ENCODE results near the gene BCL11B. TPM values are rescaled to one million over a fixed set of nuclear protein-coding genes. Genes with fewer than 3 reads are reported as not detected.
"Not testable (repeated sequence)": the region's sequence is repeated elsewhere in the genome, so short reads cannot be mapped to it uniquely, and the experiment has no call there.

BCL11B gene
- total RNA-seq, 1 experiment from 2014 or later = 3.2 TPM

GRCh38 chr14:99241325-99242010, 30.5 kb downstream of the BCL11B start:
- no peak for DNase-seq (ENCODE audit: low spot score)

- no peak for DNase-seq (ENCODE audit: low spot score)
These were observed 31.2 kb downstream of the BCL11B start for GRCh38 chr14:99240627-99241324.

GRCh38 chr14:99239661-99240092, 32.3 kb downstream of the BCL11B start:
- DNase-seq (ENCODE audit: low spot score) = peak; percentile 12

DNA sequence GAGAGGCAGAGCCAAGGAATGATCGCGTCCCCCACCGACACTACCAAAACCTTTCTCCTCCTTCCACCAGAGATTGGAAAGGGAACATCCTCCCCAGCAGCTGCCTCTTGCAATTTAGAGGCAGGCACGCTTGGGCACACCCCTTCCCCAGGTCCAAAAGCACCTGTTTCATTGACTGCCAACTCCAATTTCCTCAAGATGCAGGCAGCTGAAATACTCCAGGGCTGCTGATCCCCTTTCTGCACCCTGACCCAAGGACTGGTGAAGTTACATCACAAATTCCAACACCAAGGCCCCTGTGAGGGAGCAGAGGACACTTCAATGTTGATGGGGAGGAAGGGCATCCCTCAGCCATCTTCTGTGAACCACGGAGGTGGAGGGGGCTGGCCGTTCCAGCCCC, 33.8 kb downstream of the BCL11B start:
- no peak for DNase-seq (ENCODE audit: low spot score)

DNA sequence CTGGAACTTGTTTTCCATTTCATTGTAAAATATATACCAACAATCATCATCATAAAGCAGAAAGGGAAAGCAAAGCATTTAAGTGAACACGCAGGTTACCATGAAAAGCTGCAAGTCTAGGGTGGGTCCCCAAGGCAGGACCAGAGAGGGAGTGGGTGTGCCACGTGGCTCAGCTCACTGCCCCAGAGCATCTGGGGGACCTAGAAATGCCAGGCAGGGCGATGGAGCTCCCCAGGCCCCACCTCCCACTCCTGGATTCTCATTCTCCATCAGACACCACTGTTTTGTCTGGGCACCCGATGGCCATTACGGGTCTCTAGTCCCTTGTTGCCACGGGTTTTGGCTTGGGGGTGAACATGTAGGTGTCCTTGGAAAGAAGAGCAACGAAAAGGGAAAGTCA, 34.7 kb downstream of the BCL11B start:
- no peak for DNase-seq (ENCODE audit: low spot score)

- DNase-seq (ENCODE audit: low spot score) = no peak
These were observed 35.4 kb downstream of the BCL11B start for GRCh38 chr14:99236386-99237138.

- no peak for DNase-seq (ENCODE audit: low spot score)
These were observed 36.2 kb downstream of the BCL11B start for GRCh38 chr14:99235582-99236320.

DNA sequence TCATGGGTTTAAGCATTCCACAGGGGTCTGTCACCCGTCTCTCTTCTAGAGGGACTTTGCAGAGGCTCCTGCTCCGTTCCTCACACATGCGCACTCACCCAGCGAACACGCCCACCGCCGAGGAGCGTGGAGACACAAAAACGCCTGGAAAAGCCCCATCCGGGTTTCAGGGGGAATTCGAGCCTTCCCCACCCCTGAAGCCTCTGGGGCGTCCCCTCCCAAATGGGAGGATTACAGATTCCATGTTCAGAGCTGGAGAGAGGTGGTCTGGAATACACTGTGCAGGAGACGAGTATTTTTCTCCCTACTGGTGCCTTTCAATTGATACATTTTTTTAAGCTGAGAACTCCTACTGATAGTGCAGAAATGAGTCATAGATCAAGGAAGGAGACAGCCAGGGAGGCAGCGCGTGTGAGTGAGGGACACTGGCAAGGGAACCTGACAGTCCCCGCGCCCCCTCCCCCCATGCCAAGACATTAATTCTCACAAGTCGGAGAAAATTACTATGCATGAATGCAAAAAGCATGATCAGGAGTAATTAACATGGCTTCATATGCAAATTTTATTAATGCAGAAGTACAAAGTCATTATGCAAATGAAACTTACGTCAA, 36.9 kb downstream of the BCL11B start:
- no peak for DNase-seq (ENCODE audit: low spot score)

DNA sequence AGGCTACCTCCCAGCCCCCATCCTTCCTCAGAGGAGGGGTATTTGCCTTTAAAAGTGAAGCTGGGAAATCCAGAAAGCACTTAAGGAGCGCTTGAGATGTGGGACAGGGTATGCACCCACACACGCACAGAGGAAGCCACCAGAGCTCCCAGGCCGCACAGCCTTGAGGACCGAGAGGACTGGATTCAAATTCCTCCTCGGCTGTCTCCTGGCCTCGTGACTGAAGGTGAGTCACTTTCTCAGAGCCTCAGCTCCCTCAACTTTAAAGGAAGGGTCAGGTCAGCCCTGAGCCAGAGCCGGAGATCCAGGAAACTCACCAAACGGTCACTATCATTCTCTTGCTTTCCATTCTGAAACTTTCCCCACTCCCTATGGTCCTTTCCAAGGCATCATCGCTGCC, 37.6 kb downstream of the BCL11B start:
- no peak for DNase-seq (ENCODE audit: low spot score)

DNA sequence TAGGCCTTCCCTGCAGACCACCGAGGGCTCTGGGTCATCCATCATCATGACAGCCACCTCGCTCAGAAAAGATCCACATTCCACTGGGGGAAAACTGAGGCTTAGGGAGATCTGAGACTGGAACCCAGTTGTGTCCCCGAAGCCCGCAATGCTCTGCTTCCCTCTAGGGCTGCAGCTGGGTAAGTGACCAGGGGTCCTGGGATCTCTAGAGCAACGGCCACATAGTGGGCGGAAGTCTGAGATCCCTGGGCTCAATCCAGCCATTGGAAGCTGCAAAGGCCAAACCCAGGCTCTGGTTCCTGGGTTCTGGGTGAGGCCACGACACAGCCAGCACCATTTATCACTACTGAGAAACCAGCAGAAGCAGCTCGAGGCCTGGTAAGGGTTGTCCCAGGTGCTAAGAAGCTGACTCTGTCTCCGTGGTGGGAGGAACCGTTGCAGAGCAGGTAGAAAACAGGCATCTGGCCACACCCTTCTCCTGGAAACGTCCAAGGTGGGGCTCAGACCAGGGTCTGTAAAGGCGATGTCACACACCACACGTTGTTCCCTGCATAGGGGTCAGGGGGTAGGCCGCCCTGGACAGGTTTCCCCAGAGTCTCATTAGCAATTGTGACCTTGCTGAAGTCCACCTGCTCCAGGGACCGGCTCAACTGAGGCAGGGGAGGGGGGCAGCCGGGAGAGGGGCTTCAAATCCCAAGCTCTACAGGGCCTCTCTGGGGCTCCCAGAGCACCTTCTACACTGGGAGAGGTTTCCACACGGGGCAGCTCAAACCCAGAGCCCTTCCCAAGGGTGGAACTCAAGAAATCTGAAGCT, 38.6 kb downstream of the BCL11B start:
- DNase-seq (ENCODE audit: low spot score) = no peak

DNA sequence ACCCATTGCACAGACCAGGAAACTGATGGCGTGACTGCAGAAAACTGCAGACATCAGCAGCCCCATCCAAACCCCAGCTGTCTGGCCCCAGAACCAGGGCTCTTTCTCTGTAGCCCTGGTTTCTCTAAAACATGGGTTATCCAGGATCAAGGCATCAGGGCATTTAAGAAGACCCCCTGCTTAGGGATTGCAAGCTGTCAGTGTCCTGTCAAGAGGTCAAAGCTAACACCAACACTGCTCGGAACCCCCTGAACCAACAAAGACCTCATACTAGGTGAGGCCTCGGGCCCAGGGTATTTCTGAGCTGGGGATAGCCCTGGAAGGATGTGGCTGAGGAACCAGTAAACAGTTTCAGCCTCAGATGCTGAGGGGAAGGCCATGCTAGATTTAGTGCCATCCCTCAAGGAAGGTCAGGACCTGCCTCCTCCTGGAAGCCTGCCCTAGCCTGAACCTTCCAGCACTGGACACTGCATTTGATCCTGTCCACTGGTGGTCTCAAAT, 39.2 kb downstream of the BCL11B start:
- no peak for DNase-seq (ENCODE audit: low spot score)

DNA sequence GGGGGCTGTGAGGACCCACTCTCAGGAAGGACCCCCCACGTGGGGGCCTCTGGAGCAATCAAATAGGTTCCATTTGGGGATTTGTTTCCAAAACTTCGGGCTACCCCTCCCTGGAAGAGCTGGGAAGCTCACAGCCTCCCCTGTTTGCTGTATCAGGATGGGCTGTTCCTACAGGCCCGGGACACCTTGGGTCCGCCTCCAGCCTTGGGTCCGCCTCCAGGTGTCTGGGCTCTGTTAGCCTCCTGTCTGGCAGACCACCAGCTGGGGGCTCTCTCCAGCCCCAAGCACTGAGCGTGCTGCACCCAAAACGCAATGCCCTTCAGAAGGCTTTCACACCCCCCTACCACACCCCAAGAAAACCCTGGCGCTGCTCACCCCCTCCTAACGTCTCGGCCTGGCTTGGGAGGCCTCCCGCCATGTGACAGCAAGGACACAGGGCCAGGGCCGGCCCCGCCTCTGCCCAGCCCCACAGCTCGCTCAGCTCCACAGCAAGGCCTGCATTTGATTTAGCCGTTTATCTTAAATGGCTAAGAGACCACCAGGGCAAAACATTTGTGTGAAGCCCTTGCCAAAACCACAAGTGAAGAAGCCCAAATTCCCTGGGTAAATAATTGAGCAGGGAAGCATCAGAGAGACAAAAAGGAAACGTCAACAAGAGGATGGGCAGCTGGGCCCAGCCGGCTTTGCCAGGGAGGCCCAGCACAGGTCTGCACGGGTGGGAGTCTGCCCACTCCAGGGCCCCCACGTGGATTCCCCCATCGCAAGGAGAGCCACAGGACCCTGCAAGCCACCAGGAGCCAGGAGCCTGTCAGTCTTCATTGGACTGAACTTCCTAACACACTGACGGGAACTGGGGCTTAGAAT, 39.9 kb downstream of the BCL11B start:
- DNase-seq (ENCODE audit: low spot score) = no peak

- DNase-seq (ENCODE audit: low spot score) = no peak
These were observed 40.7 kb downstream of the BCL11B start for GRCh38 chr14:99231161-99231849.

DNA sequence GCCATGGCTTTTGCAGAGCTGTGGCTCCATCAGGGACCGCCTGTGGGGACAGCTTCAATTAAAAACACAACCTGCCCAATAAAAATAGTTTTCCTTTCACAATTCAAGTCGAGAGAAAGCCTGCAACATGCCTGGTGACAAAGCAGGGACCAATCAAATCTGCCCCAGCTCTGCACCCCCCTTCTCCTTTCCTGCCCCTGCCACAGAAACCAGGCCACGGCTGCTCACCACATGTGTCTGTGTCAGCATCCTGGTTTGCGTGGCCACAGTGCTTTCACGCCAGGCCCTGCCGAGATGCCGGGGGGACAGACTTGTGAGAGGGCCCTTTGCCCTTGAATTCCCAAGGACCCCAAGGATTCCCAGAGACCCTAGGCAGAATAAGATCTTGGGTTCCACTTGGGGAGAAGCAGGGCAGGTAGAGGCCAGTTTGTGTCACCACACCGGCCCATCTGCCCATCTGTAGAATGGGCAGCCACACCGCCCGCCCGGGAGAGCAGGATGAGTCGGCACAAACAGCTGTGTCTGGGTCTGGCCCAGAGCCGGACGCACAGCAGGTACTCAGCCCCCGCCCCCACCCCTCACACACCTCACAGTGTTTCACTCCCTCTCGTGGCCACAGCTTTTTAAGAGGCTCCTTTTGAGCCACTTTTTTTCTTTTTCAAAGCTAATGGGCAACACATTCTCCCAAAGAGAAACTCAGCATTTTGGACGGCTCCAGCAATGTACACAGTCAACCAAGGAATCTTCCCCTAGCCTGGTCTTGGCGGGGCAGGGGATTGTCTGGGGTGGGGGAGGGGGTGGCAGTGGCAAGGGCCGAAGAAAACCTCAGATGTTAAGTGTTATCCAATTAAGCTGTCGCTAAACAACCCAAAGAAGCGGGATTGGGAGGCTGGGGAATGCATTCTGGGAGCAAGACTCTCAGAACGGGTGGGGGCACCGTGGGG, 41.5 kb downstream of the BCL11B start:
- no peak for DNase-seq (ENCODE audit: low spot score)

- DNase-seq (ENCODE audit: low spot score) = no peak
These were observed 42.3 kb downstream of the BCL11B start for GRCh38 chr14:99229654-99230207.

- not testable (repeated sequence) for DNase-seq (ENCODE audit: low spot score)
These were observed 43.2 kb downstream of the BCL11B start for GRCh38 chr14:99228760-99229159.

GRCh38 chr14:99226687-99227086, 45.3 kb downstream of the BCL11B start:
- no peak for DNase-seq (ENCODE audit: low spot score)

Data from HT-29 (cell line).